ENCODE data around the gene FBLIM1.

FBLIM1 gene

GRCh38 chr1:15731735-15732685 is 26.6 kb upstream of the FBLIM1 start:
- no peak for DNase-seq (ENCODE audit: low spot score)

- no peak for DNase-seq (ENCODE audit: low spot score)
Observed at GRCh38 chr1:15732686-15733081, 25.9 kb upstream of the FBLIM1 start.

- DNase-seq (ENCODE audit: low spot score): no peak
Observed at GRCh38 chr1:15733218-15733725, 25.3 kb upstream of the FBLIM1 start.

- DNase-seq (ENCODE audit: low spot score): no peak
Observed at GRCh38 chr1:15733726-15734226, 24.8 kb upstream of the FBLIM1 start.

GRCh38 chr1:15734296-15734695 is 24.3 kb upstream of the FBLIM1 start:
- DNase-seq (ENCODE audit: low spot score): no peak

GRCh38 chr1:15734901-15735300 is 23.7 kb upstream of the FBLIM1 start:
- DNase-seq (ENCODE audit: low spot score): no peak

- no peak for DNase-seq (ENCODE audit: low spot score)
Observed at GRCh38 chr1:15735304-15736037, 23.1 kb upstream of the FBLIM1 start.

- DNase-seq (ENCODE audit: low spot score): peak; percentile 43
Observed at GRCh38 chr1:15736038-15736891, 22.3 kb upstream of the FBLIM1 start, which contains the start of gene SLC25A34. SLC25A34 (plus strand) TSS chr1:15736258; CDS start chr1:15736486, 228 bp downstream.

- DNase-seq (ENCODE audit: low spot score): no peak
Observed at GRCh38 chr1:15736892-15737261, 21.7 kb upstream of the FBLIM1 start.

GRCh38 chr1:15737324-15738319 is 21.0 kb upstream of the FBLIM1 start:
- DNase-seq (ENCODE audit: low spot score): no peak

GRCh38 chr1:15738416-15739113 is 20.0 kb upstream of the FBLIM1 start:
- DNase-seq (ENCODE audit: low spot score): no peak

GRCh38 chr1:15739259-15739658 is 19.3 kb upstream of the FBLIM1 start:
- no peak for DNase-seq (ENCODE audit: low spot score)

GRCh38 chr1:15739745-15740144 is 18.9 kb upstream of the FBLIM1 start:
- no peak for DNase-seq (ENCODE audit: low spot score)

- peak; percentile 75 for DNase-seq (ENCODE audit: low spot score)
Observed at GRCh38 chr1:15740924-15741850, 17.4 kb upstream of the FBLIM1 start.

GRCh38 chr1:15742339-15742801 is 16.2 kb upstream of the FBLIM1 start, which contains the start of gene TMEM82:
TMEM82 (plus strand) TSS chr1:15742499; CDS start chr1:15742560, 61 bp downstream.
- DNase-seq (ENCODE audit: low spot score): no peak

- no peak for DNase-seq (ENCODE audit: low spot score)
Observed at GRCh38 chr1:15744122-15744679, 14.4 kb upstream of the FBLIM1 start.

GRCh38 chr1:15747378-15747777 is 11.2 kb upstream of the FBLIM1 start:
- no peak for DNase-seq (ENCODE audit: low spot score)

- no peak for DNase-seq (ENCODE audit: low spot score)
Observed at GRCh38 chr1:15748264-15748663, 10.3 kb upstream of the FBLIM1 start.
